NK-92 (cell line): Measurements from ENCODE around the gene PRUNE2.

Experiments
- DNase-seq: peaks from one replicate; lab custom pipeline; 2025; ENCODE audit not compliant: unreplicated experiment; lab: John Stamatoyannopoulos, UW

Gene PRUNE2

DNA sequence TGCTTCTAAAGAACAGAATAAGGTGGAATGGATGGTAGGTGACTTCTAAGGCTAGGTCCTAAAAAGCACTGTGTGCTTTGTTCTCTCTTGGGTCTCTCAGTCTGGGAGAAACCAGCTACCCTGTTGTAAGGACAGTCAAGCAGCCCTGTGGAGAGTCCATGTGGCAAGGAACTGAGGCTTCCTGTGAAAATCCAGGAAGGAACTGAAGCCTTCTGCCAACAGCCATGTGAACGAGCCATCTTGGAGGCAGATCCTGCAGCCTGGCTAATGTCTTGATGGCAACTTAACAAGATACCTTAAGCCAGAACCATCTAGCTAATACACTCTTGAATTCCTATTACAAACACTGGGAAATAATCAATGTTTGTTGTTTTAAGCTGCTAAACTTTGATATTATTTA, 241.8 kb downstream of the PRUNE2 start:
- DNase-seq, result no peak

DNA sequence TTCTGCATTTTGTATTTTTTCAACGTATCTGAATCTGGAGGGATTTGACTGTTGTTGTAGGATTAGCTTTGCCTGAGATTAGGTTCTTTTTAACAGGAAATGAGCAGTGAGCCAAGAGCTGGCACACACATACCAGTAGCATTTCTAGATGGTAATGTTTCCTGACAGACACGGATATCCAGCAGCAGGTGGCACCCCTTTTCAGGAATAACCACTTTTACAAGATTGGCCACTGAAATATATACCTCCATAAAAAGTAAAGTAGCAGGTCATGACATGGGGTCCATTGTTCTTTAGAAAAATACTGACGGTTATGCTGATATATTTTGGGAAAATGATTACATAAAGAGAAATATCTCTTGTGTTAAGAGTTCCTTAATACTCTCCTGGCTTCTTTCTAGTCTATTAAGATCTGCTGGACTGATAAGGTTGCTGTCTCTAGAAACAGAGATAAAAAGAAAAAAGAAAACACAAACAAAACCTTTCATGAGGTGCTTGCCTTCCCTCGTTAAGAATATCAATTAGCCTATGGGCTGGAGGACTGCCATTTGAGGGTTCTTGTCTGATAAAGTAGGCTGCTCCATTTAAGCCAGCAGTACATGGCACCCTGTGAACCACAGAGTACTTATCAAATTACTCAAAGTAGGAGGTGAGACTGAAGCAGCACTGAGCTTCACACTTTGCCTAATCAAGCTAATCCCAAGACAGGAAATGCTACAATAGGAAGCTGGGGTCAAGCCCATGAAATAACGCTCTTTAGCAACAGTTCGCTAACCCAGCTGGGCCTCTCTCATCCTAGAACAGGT, 243.2 kb downstream of the PRUNE2 start:
- DNase-seq, result no peak

DNA sequence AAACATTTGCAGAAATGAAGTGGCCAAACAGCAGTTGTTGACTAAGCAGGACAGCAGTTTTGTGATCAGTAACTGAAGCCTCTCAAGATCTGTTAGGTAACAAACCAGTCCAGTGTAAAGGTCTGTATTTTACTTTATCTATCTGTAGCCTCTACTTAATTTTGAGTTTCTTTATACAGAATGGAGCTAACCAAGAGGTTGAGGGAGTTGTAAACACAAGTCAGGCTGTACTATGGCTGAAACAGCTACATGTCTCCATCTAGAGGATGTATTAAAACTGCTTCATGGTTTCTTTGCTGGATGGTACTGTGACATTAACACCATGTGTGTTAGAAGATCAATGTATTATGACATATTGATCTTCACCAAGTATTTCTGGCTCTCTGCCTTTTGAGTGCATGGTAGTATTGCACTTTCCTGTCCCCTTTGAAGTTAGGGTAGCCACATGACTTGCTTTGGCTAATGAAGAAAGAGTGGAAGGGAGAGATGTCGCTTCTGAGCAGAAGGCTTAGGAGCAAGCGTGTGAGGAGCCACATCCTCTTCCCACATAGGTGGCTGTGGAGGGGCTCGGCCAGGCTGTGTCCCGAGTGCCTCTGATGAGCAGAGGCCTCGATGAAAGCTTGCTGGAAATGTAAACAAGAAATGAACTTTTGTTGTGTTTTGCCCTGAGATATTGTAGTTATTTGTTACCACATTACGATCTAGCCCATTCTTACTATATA, 247.2 kb downstream of the PRUNE2 start:
- no peak for DNase-seq

DNA sequence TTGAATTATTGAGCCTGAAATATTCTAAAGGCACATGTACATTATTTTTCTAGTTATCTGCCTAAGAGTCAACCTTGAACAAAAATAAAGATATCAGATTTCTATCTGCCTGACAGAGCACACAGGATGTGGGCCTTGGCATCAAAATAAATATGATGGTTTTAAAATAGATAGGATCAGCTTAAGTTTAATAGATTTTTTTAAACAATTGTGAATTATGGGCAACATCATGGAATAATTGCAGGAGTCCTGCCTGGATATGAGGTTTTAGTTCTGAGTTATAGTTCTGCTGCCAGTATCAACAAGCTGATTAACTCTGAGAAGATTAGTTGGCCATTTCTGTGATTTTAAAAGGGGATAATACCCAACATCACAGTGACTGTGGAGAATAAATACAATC, 248.6 kb downstream of the PRUNE2 start:
- no peak for DNase-seq

DNA sequence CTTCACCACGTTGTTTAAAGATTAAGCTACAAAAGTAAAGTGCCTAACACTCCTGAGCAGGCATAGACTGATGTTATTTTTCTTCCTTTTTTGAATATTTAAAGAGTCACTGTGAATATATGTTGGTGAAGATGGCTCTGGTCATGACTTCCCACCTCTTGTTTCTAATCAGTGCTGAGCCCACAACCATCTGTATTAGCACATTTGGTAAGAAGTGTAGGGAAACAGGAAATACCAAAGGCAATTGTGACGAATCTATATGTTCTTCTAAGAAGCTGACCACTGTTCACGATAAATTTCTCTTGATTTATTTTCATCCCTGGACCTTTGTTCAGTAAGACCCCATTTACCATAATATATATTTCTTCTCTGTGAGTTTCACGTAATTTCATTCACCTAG, 249.9 kb downstream of the PRUNE2 start:
- no peak for DNase-seq

DNA sequence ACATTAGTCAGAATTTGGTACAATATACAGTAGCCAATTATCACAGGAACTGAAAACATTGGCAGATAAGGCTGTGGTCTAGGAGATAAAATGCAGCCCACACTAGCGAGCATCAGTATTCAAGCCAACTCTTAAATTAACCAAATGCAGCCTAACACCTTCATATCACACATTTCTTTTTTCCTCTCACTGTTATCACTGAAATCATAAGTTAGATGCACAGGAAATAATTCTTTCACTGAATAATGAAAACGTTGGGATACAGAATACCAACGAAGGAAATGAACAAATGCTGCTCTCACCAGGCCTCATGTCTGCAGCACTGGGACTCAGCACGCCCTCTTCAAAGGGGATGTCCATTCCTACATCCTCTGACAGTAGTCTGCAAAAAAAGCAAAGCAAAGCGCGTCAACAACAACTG, 250.8 kb downstream of the PRUNE2 start:
- DNase-seq, result no peak

DNA sequence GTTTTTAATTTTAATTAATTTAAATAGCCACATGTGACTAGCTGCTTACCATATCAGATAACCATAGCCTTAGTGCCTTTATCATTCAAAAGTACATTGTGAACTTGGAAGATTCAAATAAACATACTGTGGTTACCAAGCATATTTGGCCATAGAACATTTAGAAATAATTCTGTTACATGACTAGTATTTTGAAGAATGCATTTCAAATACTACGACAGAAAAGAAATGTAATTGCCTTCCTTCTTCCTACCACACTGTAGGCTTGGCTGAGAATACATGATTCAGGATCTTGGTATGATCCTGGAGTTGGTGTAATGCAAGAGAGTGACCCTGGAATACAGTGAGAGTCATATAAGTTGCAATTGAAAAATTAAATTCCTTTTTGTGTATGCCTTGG, 251.3 kb downstream of the PRUNE2 start:
- DNase-seq, result no peak

DNA sequence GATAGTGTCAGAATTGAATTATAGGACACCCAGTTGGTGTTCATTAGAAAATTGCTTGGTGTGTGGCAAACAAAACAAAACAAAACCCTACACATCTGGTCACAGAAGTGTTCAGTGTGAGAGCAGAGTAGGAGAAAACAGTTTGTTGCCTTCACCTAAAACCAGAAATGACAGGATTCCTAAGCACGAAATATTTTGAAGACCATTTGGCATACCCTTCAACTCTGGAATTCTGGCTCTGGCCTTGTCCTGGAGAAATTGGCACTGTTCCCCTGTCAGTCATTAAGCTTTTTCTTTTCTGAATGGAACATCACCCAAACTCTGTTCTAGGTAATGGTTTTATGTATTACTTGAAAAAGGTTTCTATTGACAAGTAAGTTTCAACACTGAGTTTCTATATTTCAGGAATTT, 251.9 kb downstream of the PRUNE2 start:
- DNase-seq, result no peak

DNA sequence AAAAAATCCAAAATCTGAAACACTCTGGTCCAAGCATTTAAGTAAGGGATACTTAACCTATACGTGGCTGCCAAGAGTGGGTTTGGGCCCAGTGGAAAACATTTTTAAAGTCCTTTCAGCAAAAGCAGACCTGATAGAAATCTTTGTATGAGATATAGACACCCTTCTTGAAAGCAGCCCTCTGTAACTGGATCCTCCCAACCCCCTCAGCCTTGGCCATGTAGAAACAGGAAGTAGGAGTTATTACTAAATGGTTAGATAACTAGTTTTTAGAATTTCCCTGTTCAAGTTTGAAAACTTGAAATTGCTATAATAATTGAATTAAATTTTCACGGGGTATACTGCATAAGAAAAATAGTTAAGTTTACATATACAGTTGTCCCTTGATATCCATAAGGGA, 253.0 kb downstream of the PRUNE2 start:
- no peak for DNase-seq

DNA sequence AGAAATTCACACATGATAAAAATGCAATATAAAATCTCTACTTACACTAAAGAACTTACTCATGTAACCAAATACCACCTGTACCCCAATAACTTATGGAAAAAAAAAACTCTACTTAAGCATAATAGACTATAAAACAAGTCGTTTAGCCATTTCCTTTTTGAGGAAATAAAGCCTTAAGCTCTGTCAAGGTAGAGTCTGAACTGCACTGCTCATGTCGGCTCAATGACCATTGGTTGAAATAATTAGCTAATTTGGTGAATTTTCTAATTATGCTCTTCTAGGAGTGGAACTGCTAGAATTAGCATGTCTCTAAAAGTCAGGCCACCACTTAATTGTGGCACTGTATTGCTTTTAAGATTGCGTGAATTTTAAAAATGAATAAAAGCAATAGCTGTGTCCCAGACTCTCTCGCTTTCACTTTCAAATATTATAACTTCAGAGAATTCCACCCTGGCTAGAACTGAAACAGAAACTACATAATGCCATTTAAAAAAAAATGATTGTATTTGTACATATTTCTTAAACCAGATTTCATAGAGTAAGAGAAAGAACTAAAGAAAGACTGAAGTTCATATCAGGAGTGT, 254.7 kb downstream of the PRUNE2 start:
- no peak for DNase-seq

DNA sequence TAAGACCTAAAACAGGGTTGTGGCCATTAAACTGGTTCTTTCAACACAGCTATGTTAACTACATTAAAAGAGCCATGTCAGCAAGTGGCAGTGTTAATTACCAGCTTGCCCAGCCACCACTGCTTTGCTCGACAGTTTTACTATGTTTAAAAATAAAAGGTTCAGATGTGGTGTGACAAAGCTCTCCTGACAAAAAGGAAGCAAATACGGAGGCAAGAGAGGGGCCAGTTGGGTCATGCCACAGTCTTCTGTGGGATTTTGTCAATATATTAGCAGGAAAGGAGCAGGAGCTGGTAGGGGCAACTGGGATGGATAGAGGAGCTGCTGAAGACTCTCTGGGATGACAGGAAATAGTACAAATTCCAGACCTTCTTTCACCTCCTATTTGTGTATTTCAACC, 255.2 kb downstream of the PRUNE2 start:
- no peak for DNase-seq

DNA sequence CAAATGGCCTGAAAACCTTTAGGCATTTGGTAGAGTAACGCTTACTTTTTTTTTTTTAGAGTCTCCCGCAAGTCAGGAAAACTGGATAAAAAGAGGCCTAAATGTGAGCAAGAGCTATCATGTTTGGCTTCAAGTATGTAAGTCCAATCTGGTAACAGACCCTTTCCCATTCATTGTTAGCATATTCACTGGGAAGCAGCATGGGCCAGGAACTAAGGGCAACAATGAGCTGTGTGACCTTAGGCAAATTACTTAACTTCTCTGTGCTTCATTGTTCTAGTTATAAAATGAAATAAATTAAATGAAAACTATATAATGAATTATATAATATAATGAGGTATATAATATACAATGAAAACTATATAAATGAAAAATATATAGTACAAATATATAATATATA, 256.0 kb downstream of the PRUNE2 start:
- no peak for DNase-seq

DNA sequence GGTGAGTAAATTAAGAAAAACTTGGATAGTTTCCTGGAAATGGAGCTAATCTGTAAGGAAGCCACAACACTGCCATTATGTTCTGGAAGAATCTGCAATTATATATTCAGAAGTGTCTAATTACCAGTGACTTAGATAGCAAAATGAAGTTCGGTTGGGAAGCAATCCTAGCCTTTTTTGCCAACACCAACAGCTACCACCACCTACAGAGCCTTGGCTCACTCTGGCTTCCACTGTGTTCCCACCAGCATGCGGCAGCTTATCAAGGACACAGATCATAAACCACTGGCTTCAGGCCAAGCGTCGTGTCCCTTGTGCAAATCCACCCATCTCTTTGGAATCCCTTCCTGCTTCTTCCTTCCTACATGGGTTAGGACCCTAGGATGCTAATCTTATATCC, 259.7 kb downstream of the PRUNE2 start:
- no peak for DNase-seq

DNA sequence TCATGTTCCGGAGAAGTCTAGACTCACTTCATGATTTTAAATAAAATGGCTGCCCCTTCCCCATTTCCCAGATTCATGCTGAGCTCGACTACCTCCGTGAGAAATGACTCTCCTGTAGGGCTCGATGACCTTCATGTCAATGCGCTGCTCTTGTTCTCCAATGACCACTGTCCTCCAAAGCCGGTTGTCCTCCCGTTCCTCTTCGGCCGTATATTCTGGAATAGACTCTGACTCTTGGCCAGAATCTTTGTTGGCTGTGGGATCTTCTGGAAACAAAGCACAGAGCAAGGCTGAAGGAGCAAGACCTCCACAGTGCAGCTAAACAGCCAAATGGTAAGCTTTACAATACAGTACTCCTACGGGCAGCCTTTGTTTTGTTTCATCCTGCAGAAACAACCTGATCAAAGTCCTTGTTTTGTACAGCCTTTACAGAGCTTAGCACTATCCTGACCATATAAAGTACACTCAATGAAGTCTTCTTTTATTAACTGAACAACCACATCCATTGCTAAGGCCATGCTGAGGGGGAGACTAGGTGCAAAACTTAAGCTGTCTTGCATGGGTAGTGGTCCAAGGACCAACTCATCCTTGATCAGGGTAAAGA, 261.2 kb downstream of the PRUNE2 start:
- DNase-seq, result no peak

DNA sequence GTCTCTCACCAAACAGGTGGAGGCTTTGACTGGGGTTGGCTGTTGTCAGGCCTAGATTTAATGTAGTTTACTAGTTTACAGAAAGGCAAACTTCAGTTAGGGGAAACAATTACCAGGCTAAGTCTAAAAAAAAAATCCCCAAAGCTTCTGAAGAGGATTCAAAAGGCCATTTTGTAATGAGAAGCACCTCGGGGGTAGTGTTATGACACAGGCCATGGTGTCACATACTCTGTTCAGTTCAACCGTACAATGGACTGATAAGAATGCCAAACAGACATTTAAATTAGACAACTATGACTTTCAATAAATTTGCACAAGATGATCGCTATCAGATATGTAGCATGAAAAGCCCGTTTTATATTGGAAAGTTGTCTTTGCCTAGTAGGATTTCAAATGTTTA, 261.7 kb downstream of the PRUNE2 start:
- no peak for DNase-seq

DNA sequence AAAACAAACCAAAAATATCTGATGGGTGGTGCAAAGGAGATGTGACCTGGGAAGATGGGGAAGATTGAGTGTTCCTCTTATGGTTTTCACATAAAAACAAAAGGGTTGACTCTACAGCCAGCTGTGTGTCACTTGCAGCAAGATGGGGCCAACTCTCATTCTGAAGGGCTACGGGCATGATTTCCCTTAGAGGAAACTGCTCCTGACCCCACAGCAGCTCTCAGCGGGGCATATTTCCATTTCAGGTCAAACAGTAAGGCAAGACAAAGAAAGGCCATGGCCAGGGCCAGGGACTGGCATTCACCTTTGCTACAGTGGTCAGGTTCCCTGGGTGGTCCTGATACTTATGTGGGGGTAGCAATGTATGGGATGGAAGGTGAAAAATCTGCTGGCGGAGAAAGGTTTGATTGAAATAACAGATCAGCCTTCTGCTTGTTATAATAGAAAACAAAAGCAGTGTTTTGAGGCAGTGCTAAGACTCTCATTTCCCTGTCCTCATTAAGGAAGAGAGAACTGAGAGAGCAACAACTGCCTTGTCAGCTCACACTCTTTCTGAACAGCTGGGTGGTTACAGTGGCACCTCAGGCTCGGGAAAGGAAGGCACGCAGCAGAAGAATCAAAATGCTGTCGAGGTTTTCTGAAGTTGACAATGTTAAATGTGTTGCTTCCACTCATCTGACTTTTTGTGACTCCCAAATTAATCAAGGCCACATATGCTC, 262.4 kb downstream of the PRUNE2 start:
- DNase-seq, result no peak

DNA sequence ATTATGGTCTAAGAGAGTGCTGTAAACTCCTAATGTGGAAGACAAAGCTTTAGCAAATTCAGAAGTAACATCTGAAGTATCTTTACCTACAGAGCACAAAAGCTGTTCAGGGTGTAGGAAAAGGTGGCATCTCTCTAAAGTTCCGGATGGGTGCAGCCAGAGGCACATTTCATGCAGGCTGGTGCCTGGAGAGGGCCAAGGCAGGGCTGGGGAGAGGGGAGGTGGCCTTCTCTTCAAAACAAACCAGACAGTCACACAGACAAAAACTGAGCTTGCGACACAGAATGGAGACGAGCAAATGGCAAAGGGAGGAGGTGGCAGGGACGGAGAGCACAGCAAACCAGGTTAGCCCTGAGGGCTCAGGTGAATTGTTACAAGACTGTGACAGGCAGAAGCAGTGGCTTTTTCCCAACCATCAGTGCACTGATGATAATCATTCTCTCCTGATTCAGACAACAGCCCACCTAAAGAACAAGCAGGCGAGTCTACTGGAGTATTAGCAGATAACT, 263.2 kb downstream of the PRUNE2 start:
- no peak for DNase-seq

DNA sequence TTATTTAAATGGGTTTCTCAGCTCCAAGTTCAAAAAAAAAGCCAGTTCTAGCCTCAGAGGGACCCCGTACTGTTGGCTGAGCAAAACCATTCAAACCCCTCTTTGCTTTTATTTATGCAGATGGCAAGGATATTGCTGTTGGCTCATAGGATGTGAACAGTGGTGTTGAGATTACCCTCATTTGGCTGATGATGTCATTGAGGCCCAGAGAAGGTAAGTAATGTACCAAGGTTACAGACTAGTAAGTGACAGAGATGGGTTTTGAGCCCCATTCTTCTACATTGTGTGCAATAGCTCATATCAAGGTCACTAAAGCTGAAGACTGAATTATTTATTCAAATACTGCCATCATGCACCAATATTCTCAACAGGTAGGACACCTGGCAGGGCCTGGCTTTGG, 263.8 kb downstream of the PRUNE2 start:
- no peak for DNase-seq

DNA sequence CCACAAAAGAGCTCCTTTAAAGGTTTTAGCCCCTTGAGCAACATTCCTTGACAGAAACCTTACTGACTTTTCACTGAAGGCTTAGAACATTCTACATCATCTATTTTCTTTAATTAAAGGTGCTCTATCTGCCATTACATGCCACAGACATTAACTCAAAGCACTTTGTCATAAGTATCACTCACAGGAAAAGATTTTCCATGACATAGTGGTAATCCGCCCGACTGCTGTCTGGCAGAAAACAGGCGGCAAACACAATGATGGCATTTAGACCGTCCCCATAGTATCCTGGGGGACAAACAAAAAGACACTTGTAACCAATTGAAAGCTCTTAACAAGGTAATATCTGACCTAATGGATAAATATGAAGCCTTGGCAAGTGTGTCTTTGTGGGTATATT, 267.9 kb downstream of the PRUNE2 start:
- DNase-seq, result no peak

DNA sequence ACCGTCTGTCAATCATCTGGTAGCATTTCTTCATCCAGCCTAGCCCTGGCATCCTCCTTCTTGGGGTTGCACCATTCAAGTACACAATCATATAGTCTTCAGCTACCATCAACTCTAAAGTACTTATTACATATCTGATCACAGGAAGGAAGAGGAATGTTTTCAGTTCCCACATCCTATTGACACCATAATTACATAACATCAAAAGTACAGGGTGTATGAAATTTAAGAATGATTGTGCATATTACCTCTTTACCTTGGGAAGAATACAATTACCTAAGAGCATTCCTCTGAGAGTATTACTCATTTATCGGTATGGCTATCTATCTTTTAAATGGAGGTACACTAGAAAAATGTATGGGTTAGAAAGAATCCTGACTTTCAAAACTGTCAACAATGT, 268.5 kb downstream of the PRUNE2 start:
- DNase-seq, result no peak
